GM19463 (cell line): ENCODE data around the gene STXBP3.
A peak's percentile ranks its signal among the peaks of the same experiment; 100 is the strongest.

Experiments
- ATAC-seq: cut with Tn5 transposase; IDR thresholded peaks from one replicate; pipeline ENCODE4 v1.9.1; 2021; ENCODE audit warnings: mild to moderate bottlenecking, moderate library complexity; ENCODE audit not compliant: unreplicated experiment

STXBP3 gene

DNA sequence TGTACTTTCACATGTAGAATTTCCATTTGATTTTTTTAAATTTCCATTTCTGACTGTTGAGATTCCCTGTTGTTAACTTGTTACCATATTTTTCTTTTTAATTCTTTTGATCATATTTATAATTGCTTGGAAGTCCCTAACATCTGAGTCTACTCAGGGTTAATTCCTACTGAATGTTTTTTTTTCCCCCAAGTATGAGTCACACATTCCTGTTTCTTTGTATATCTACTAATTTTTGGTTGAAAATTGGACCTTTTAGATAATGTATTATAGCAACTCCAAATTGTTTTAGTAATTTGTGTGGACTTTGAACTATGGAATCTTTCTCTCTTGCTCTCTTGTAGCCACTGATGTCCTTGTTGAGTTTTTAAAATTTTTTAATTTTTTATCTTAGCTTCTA, 54.6 kb downstream of the STXBP3 start:
- ATAC-seq: no peak

DNA sequence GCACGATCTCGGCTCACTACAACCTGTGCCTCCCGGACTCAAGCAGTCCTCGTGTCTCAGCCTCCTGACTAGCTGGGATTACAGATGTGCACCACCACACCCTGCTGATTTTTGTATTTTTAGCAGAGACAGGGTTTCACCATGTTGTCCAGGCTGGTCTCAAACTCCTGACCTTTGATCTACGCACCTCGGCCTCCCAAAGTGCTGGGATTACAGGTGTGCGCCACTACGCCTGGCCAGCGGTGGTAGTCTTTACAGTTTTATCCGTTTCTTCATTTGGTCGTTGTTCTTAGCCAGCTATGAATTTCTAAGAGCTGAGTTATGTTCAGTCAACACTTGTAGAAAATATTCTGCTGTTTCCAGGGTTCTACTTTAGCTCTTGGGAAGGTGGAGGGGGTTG, 57.1 kb downstream of the STXBP3 start:
- ATAC-seq: no peak

DNA sequence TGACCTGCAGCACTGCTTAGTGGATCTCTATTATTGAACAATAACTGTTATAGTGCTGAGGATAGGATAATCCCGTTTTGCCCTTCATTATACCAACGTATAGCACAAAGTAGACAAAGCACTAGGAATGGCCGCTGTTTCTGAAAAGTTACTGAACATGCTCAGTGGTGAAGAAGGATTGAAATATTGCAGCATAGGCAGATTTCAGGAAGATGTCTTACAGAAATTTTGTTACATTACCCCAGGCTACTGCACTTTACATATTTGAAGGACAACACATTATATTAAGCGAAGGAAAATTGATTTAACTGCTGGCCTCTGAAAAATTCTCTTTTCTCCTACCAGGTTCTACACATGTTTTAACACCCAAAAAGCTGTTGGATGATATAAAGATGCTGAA, 62.0 kb downstream of the STXBP3 start:
- ATAC-seq: no peak

DNA sequence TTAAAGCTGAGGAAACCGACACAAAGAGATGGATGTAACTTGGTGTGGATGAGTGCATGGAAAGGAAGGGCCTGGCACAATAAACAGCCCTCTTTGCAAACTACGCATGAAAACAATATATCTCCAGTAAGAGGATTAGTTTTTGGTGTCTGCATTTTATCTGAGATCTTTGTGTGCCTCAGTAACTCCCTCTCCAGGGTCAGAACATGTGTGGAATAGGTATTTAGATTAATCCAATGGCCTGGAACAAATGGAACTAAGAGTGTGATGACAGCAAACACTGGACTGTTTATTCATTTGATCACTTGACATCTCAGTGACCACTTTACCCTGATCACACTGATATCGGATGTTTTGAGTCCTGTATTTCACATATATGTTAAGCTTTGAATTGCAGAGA, 65.1 kb downstream of the STXBP3 start:
- ATAC-seq: no peak

DNA sequence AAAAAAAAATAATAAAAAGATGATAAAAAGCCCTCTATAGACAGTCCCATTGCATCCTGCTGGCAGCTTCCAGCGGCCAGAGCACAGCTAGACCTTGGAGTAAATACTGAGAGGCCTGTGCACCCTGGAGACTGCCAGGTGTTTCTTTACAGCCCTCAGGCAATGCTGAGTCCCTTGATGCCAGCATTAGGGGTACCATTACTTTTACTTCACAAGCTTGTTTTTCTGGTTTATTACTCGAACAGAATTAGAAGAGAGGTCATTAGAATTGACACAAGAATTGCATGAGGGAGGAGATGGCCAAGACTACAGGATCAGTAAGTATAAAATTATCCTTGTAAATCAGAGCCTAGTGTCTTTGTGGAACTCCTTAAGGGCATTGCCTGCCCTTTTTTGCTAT, 66.9 kb downstream of the STXBP3 start:
- ATAC-seq: no peak

DNA sequence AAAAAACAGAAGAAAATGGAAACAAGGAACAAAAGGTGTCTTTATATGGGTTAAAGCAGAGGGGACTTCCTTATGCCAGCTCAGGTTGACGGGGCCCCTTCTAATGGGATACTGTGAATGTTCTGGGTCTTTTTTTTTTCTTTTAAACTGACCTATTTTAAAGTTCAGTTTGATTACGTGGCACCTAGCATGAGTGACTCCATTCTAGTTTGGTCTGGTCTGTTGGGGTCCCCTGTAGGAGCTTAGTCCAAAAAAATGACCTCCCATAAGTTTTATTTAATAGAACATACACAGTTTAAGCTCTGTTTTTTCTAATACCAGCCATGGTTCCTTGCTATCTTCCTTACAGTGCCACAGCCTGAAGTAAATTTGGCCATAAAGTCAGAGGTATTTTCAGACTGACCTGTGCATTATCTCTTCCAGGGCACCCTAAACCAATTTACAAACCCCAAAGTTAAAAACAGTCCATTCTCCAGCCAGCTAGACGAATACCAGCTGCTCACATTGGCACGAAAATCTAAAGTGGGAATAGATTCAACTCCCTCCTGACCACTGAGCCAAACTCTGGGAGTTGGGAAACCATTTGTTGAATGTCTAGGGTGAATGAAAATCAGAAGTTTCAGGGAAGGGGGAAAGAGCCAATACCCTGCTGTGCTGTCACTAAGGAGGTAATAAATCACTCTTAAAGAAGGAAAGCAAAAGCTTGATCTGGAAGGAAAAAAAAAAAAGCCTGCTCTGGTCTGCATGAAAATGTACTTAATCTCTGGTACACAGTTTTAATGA, 68.1 kb downstream of the STXBP3 start:
- no peak for ATAC-seq

DNA sequence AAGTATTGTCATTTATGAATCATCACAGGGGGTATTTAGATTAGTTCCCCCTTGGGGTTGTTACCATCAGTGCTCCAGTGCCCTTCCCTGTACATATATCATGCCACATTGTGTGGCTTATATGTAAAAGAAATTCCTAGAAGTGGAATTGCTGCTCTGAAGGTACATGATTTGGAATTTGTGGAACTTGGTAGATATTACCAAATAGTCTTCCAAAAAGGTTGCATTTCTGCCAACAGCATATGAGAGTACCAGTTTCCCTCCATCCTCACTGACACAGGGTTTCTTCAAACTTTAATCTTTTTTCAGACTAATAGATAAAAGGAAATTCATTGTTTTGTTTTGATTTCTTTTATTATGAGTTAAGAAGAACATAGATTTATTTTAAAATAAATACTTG, 69.1 kb downstream of the STXBP3 start:
- ATAC-seq: no peak

DNA sequence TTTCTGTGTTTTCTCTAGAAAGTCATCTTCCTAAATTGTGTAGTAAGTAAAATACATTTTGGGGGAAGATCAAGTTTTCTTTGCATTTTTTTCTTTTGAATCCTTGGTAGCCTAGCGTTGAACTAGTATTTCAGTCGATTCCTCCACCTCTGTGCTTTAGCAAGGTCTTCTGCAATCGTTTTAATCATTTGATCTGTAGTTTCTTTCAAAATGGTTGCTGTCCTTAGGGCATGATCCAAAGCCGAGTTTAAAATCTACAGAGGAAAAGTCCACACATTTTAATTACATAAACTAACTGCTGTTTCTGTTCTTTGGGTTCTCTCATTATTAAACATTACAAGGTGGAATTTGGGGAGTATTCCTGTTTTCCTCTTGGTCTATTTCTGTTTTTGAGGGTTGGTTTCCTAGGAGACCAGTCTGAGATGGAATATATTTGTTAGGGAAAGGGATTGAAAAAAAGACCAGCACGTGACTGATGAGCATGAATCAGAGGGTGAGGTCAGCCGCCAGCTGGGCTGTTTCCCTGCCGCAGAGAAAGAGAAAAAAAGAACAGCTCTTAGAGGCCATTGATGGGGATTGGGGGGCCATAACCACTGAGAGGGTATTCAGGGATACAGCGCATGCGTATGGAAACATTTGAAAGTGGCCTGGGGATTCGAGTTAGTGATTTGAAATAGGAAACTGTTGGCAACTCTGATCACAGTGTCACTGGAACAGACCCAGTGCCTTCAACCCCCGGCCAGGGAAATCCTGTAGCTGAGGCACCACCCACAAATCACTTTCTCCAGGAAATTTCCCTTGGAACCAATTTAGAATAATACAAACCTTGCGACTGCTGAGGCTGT, 69.8 kb downstream of the STXBP3 start:
- no peak for ATAC-seq

DNA sequence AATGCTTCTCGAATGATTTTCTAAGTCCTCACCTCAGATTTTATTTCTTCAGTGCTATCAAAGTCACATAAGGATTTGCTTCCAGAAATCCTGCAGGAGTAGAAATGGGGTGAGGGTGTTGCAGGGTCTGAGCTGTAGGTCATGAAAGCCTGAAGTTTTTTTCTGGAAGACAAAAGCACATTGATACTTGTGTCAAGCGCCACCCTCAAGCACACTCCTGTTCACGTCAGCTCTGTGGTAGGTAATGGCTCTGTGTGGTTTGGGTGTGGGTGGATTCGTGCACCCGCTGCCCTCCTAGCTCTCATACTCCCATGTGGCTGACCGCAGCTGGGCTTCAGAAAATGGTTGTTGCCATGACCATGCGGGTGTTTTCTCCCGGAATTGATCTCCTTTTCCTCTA, 70.5 kb downstream of the STXBP3 start:
- no peak for ATAC-seq

DNA sequence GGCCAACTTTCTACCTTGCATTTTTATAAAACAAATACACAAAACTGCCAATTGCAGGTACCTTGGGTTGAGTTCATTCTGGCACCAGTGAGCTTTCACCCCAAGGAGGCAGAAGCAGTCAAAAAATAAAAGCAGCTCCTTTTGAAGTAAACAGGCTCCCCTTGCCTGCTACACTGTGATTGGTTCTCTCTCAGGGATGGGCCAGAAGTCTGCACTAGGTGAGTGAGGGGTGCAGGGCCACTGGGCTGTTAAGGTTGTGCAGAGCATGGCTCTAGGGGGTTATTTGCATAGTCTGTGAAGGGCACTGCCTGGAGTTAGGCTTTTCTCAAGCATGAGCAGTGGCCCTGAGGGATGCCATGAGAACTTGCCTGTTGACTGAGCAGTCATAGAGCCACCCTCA, 71.3 kb downstream of the STXBP3 start:
- ATAC-seq: no peak

DNA sequence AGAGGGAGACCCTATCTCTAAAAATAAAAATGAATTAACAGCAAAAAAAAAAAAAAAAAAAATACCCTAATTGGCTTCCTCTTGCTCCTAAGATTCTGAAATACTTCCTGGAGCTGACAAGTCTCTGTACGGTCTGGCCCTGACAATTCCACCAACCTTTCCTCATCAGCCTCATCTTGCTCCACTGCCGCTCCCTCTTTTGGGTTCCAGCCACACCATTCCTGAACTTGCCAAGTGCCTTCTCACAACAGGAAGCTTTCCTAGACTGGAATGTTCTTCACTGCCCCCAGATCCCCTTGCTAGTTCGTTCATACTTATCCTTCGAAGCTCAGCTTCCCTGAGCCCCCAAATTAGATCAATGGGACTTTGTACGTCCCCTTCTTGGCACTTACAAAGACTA, 73.4 kb downstream of the STXBP3 start:
- no peak for ATAC-seq

DNA sequence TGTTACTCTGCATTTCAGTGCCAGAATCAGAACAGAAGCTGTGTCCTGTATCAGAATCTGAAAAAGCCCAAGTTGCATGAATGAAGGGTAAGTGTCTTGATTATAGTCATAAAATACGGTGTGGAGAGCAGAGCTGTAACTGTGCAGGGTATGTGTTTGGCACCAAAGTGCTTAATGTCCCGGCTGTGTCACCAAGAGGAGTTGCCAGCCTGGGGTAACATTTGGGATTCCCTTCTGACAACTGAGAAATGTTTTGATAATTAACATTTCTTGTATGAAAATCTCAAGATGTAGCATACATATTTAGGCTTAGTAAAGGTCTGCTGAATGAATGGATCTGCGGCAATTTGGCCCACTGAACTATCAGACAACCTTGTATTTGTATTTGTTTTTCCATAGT, 77.2 kb downstream of the STXBP3 start:
- no peak for ATAC-seq

DNA sequence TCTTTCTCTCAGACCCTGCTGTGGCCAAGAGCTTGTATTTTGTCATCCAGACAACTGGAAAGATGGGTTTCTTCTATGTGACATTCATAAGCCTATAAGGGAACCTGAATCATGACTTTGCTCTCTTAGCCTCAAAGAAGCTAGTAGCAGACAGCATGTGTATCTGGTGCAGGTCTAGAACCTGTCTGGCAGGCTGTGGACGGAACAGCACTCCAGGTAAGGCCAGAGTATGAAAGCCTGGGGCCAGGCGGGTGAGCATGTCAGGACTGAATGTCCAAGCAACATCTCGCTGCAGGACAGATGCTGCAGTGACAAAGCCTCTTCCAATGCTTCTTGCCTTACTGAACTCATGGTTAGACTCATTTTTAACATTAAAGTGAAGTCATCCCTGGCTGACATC, 77.6 kb downstream of the STXBP3 start:
- no peak for ATAC-seq

DNA sequence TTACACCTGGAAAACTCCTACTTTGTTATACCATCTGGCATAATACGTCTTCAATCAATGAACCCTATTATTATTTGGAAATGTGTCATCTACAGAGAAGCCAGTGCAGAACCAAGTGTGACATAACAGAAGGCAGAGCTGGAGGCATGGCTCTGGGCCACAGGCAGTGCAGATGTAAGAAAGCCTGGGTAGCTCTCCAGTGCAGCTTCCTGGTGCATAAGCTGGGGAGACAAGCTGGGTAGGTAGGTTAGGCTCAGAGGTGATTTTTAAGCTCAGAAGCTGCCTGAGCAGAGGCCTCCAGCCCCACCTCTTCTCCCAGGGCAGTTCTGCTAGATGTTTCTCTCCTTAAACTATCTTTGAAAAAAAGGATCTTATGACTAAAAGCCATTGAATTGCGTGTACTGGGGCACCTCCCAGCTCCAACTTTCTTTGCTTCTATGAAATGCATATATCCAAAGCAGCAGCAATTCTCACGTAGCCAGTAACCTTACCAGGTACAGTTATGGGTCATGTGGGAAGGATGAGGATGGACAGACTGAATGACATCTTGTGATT, 79.7 kb downstream of the STXBP3 start:
- ATAC-seq: no peak

DNA sequence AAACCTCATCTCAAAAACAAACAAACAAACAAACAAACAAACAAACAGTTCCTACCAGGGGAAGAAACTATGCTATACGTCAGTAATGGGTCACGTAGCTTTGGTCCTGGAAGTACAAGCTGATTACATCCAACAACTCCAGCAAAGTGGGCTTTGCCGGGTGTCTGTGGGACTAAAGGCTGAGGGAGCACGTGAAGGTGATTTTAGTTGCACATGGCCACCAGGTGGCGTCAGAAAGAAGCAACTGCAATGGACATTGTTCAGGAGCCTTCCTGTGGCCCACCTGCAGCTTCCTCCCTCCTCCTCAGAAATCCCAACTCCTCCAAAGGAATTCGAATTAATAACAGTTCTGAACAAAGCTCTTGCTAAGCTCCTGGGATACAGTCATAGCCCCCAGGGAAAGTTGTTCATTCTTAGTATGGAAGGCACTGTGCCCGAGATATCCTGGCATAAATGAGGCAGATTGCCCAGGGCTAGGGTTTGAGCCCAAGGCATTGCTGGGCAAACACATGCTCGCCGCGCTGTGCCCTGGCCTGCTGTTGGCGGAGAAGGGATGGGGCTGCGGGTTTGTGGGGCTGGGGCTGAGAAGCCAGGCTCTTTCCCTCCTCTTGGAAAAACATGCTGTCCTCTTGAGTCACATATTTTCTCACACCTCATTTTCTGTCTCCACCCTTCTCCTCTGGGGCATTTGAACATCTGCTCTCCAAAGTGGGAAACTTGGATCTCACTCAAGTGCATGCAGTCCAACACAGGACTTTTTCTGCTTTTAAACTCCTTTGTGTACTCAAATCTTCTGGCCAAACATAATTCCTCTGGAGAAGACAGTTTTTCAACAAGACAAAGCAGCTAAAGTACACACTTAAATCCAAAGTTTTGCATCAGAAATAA, 81.8 kb downstream of the STXBP3 start:
- ATAC-seq: peak; percentile 77

DNA sequence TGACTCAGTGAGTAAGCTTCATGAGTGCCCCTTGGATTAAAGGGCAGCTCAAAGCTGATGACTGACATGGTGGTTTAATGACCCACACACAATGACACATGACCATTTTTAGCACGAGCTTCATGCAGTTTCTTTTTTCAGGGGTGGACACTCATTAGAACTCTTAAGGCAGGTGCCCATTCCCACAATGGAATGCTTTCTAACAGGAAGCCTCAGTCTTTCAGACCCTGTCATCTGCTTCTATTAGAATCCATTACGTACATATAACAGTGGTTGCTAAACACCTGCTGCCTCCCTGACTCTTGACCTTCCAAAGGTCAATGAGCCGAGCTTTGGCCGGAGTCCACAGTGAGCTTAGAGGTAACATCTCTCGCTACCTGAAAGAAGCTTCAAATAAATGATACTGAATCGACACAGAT, 83.0 kb downstream of the STXBP3 start:
- no peak for ATAC-seq

DNA sequence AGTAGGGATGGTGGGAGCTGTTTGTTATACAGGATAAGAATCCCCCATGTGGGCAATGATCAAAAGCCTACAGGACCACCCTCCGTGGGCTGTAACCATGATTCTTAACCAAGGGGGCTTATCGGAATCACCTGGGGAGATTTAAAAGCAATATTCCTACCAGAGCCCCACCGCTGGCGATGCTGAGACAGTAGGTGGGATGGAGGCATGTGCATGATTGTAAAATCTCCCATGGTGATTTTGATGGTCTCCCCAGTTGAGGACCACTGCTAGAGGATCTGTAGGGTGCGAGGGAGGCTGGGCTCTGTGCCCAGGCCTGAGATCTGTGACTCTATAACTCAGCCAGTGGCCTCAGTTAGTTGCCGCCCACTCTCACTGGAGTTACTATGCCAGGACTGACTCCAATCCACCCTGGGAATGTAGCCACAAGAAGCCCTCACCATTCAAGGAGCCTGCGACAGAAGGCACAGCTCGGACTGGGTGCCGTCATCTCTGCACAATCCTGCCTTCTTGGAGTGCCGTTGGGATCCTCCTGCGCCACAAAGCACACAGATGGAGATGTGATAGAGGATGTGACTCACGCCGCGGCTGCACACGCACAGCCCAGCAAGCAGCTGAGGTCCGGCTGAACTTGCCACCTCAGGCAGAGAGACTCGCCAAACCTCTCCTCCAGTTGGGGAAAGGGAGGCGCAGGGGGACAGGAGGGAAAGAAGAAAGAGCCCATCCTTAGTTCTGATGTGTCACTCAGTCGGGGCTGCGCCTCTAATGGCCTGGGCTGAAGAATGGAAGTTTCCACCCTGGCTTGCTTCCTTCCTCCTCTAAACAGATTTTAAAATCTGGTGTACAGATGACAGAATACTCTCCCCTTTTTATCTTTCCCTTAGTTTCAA, 83.9 kb downstream of the STXBP3 start:
- no peak for ATAC-seq

DNA sequence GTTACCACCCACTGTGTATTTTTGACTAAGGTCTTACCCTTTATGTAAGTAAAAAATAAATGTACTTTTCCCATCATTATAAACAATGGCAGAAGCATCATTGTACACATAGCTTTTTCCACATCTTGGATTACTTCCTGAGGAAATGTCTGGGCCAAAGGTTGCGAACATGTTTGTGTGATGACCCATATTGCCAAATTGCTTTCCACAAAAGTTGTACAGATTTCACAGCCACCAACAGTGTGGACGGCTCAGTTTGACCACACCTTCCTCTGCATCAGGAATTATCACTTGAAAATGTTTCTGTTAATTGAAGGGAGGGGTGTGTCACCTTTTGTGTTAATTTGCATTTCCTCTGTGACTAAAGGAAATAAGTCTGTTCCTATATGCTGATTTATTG, 84.8 kb downstream of the STXBP3 start:
- no peak for ATAC-seq

DNA sequence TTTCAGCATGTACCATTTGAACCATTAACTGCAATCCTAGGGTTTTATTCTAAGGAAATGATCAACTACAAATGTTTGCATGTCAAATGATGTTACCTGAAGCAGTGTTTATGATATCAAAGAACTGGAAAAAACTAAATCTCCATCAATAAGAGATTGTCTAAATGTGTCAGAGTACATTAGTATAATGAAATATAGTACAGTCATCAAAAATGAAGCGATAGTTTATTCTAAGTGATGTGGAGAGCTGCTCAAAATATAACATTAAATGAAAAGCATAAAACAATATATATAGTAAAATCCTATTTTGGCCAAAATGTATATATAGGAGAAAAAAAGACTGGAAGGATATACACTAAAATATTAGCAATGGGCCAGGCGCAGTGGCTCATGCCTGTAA, 86.5 kb downstream of the STXBP3 start:
- ATAC-seq: no peak

DNA sequence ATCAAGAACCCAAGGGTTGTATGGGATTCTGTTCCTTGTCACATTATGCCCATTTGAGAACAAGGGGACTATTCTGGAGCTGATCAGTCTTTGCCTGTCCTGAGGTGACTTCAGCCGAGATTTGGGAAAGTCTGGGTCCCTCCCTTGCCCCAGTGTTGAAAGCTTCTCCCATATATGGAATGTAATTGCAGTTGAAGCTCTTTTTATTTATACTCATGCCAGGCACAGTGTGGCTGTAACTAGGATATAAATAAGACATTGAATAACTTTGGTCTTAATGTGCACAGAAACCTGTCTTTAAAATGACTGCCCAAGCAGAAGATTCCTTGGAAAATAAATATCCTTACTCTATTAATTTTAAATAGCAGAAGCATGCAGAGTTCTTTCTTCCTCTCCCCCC, 95.2 kb downstream of the STXBP3 start:
- no peak for ATAC-seq
